ENCODE data around the gene NAALAD2.
A peak's percentile ranks its signal among the peaks of the same experiment; 100 is the strongest.

NAALAD2 gene

DNA sequence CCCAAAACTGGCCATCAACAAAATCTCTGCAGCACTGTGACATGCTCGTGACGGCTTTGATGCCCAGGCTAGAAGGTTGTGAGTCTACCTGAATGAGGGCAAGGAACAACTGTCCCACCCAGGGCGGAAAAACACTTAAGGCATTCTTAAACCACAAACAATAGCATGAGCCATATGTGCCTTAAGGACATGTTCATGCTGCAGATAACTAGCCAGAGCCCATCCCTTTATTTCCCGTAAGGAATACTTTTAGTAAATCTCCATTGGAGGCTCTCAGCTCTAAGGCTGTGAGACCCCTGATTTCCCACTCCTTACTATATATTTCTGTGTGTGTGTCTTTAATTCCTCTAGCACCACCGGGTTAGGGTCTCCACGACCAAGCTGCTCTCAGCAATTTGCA lies 85.0 kb downstream of the NAALAD2 start:
- TF ChIP-seq, protein P1, sequence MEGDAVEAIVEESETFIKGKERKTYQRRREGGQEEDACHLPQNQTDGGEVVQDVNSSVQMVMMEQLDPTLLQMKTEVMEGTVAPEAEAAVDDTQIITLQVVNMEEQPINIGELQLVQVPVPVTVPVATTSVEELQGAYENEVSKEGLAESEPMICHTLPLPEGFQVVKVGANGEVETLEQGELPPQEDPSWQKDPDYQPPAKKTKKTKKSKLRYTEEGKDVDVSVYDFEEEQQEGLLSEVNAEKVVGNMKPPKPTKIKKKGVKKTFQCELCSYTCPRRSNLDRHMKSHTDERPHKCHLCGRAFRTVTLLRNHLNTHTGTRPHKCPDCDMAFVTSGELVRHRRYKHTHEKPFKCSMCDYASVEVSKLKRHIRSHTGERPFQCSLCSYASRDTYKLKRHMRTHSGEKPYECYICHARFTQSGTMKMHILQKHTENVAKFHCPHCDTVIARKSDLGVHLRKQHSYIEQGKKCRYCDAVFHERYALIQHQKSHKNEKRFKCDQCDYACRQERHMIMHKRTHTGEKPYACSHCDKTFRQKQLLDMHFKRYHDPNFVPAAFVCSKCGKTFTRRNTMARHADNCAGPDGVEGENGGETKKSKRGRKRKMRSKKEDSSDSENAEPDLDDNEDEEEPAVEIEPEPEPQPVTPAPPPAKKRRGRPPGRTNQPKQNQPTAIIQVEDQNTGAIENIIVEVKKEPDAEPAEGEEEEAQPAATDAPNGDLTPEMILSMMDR (IDR thresholded peaks at IDR 0.05; ENCODE audit: low read depth, low read length), result no peak

DNA sequence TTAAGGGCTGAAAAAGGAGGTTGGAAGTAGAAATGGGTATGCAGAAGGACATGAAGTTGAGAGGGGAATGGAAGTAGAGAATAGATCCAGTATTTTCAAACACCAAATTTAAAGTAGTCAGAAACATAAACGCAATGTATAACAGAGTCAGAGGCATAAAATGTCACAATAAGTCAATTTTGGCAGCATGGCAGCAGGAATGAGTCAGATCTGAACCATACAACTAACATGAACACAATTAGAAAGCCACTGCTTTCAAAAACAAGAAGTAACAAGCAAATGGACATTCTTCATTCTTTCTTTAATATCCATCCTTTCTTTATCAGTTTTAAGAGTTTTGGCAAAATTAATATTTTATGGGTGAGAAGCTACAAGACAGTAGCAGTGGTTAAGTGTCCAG lies 85.9 kb downstream of the NAALAD2 start:
- H3K4me3 ChIP-seq (ENCODE audit: low read depth, low read length), result peak overlapping the region; percentile 95
- TF ChIP-seq, protein P1 (IDR thresholded peaks at IDR 0.05; ENCODE audit: low read depth, low read length), result no peak

More for the DNA sequence above, 85.0 kb downstream of the NAALAD2 start:
- H3K4me3 ChIP-seq (ENCODE audit: low read depth, low read length), result no peak overlapping the region

DNA sequence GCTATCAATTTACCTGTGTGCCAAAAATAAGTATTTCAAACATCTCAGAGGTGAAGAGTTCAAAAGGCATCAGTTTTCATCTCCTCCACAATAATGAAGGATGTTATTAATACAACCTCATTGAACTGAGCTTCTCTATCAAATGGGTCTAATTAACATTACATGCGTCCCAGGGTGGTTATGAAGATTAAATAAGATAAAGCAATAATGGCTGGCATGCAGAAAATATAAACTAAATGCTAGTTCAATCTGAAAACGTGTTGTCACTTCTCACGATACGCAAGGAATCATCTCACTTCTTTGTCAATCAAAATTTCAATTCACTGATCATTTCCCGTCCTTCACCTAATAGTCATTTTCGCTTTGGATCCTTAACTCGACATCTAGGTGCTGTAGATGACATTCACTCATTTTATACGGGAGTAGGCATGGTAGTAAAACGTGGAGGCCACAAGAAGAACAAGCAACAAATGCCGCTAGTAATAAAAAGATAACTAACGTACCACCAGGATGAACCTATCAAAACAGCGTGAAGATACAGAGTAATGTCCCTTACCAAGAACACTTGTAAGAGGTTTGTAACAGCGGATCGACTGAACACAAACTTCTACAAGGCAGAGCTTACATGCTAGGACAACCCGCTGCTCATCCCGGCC lies 87.5 kb downstream of the NAALAD2 start:
- H3K4me3 ChIP-seq (ENCODE audit: low read depth, low read length), result peak overlapping the region; percentile 95
- TF ChIP-seq, protein P1 (IDR thresholded peaks at IDR 0.05; ENCODE audit: low read depth, low read length), result no peak

DNA sequence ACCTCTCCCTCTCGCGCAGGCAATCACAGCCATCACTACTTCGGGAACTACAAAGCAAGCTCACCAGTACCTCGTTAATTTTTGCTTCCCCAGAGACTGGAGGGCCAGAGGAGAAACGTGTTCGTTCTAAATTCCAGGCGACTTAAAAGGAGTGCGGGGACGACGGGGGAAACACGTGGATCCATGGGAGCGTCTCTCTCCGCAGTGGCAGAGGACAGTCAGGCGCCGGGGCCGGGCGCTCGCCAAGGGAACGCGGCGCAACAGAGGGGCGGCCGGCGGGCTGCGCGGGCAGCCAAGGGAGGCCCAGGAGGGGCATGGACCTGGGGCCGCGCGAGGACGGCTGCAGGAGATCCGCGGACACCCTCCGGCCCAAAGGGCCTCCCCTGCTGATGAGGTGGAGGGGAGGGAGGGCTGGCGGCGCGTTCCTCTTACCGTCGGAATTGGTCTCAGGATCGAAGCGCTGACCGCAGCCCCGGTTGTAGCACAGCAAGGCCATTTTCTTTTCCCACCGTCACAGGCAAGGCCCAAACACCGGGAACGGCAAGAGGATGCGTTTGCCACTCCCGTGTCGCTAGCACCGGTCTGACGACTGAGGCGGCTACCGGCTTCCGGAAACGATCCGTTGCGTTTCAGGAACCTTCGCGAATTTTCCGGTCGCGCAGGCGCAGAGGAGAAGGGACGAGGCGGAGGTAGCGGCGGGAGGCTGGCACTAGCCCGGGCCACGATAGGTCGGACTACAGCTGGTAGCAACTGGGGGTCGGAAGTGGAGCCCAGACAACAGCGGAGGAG lies 88.2 kb downstream of the NAALAD2 start, which contains the start of gene CHORDC1:
CHORDC1 (minus strand) TSS at position 591 of the 789 bp plus-strand sequence; CDS start at position 496, 95 bp downstream.
- TF ChIP-seq, protein P1 (IDR thresholded peaks at IDR 0.05; ENCODE audit: low read depth, low read length), result no peak
- H3K4me3 ChIP-seq (ENCODE audit: low read depth, low read length), result peak within 1 kb of the TSS; percentile 95

DNA sequence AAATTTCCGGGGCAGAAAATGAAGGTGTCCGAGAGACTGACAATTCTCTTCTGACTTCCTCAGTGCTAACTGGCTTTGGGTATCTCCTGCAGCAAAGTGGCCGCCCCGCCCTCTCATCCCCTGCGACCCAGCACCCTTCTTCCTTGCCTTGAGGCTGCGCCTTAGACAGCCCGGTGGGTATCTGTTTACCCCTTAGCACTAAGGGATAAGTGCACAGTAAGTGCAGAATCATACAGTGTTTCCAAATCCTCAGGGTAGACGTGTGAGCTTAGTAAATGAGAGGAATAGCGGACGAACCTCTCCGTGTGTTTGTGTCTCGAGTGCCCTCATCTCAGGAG lies 88.8 kb downstream of the NAALAD2 start:
- peak overlapping the region; percentile 95 for H3K4me3 ChIP-seq (ENCODE audit: low read depth, low read length)
- TF ChIP-seq, protein P1 (IDR thresholded peaks at IDR 0.05; ENCODE audit: low read depth, low read length), result no peak

DNA sequence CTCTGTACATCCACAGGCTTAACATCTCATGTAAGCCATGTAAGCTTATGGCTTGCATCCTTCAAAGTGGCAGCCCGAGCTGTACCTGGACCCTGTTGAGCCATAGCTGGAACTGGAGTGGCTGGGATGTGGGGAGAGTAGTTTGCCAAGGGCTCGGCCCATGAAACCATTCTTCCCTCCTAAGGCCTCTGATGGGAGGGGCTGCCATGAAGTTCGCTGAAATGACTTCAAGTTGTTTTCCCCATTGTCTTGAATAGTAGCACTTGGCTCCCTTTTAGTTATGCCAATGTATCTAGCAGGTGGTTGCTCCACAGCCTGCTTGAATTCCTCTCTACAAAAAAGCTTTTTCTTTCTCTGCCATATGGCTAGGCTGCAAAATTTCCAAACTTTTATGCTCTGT lies 93.6 kb downstream of the NAALAD2 start:
- no peak overlapping the region for H3K4me3 ChIP-seq (ENCODE audit: low read depth, low read length)
- TF ChIP-seq, protein P1 (IDR thresholded peaks at IDR 0.05; ENCODE audit: low read depth, low read length), result no peak

DNA sequence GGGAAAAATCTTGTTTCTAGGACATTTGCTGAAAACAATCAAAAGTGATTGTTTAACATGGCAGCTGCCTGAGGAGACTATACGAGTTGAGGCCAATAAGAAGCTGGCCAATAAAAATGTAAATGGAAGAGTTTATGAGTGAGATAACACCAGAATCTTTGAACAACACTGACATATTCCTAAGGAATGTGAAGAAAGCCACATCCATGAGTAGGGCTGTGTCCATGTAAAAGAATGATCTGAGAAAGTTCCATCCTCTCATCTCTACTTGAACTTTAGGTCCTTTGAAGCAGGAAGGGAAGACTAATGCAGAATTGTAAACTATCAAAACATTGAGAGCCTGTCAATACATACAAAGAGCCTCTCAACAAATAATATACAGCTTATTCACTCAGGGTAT lies 95.3 kb downstream of the NAALAD2 start:
- no peak overlapping the region for H3K4me3 ChIP-seq (ENCODE audit: low read depth, low read length)
- TF ChIP-seq, protein P1 (IDR thresholded peaks at IDR 0.05; ENCODE audit: low read depth, low read length), result no peak
